Liver (tissue), 9 donors: ENCODE results near the gene RAE1. TPM values are rescaled to one million over a fixed set of nuclear protein-coding genes. Genes with fewer than 3 reads are reported as not detected.

Source experiments
- DNase-seq: peaks from one replicate; pipeline ENCODE4 v3.0.0-alpha.2; 2017; ENCODE audit warnings: low spot score
- H3K27ac ChIP-seq, 2 donors: one replicate each; pipeline ENCODE4 v1.7.0; 2013; ENCODE audit warnings: inconsistent platforms in 2 of 2, low read length in 2 of 2, control low read depth in 1 of 2, low read depth in 1 of 2, mild to moderate bottlenecking in 1 of 2
- H3K27me3 ChIP-seq, 4 donors: one replicate each; pipeline versions ENCODE4 v1.6.1 to v1.7.0; 2013; ENCODE audit warnings: low read length in 3 of 4, inconsistent platforms in 1 of 4, mild to moderate bottlenecking in 1 of 4, moderate library complexity in 1 of 4; ENCODE audit not compliant: control insufficient read depth in 4 of 4, insufficient read depth in 4 of 4
- H3K36me3 ChIP-seq, 4 donors: one replicate each; pipeline versions ENCODE4 v1.6.1 to v1.7.0; 2013; ENCODE audit warnings: low read length in 3 of 4, mild to moderate bottlenecking in 3 of 4, low read depth in 1 of 4, moderate library complexity in 1 of 4; ENCODE audit not compliant: control insufficient read depth in 4 of 4, insufficient read depth in 3 of 4
- H3K4me1 ChIP-seq, 4 donors: one replicate each; pipeline versions ENCODE4 v1.6.1 to v1.7.0; 2013; ENCODE audit warnings: low read length in 3 of 4, mild to moderate bottlenecking in 3 of 4, moderate library complexity in 1 of 4; ENCODE audit not compliant: control insufficient read depth in 4 of 4, insufficient read depth in 4 of 4
- H3K4me3 ChIP-seq, 3 donors: one replicate each; pipeline versions ENCODE4 v1.6.1 to v1.7.0; 2013; ENCODE audit warnings: low read length in 3 of 3, control low read depth in 1 of 3, low read depth in 1 of 3, mild to moderate bottlenecking in 1 of 3
- H3K9ac ChIP-seq, 2 donors: one replicate each; pipeline ENCODE4 v1.7.0; 2013; ENCODE audit warnings: low read length in 2 of 2, mild to moderate bottlenecking in 2 of 2, moderate library complexity in 2 of 2, control low read depth in 1 of 2, low read depth in 1 of 2
- H3K9me3 ChIP-seq, 4 donors: one replicate each; pipeline versions ENCODE4 v1.6.1 to v1.7.0; 2013; ENCODE audit warnings: low read length in 3 of 4; ENCODE audit not compliant: control insufficient read depth in 4 of 4
- EGR1 ChIP-seq, 2 donors: IDR thresholded peaks; 2 replicates each; pipeline ENCODE4 v1.6.1; 2016 to 2018; ENCODE audit warnings: antibody characterized with exemption in 2 of 2, low read depth in 2 of 2
- FOXA1 ChIP-seq: IDR thresholded peaks from 2 replicates; pipeline ENCODE4 v1.6.1; 2016; ENCODE audit warnings: antibody characterized with exemption
- FOXA2 ChIP-seq: IDR thresholded peaks from 2 replicates; pipeline ENCODE4 v1.6.1; 2016; ENCODE audit warnings: antibody characterized with exemption
- GABPA ChIP-seq, 2 donors: IDR thresholded peaks in 1 of 2; conservative IDR thresholded peaks in 1 of 2; 2 replicates each; pipeline ENCODE4 v1.6.1; 2016; ENCODE audit warnings: antibody characterized with exemption in 2 of 2, mild to moderate bottlenecking in 1 of 2, moderate library complexity in 1 of 2
- HNF4A ChIP-seq, 2 donors: conservative IDR thresholded peaks; 2 replicates each; pipeline ENCODE4 v1.6.1; 2016; ENCODE audit warnings: antibody characterized with exemption in 2 of 2, mild to moderate bottlenecking in 2 of 2
- HNF4G ChIP-seq: IDR thresholded peaks from 2 replicates; pipeline ENCODE4 v1.6.1; 2016; ENCODE audit warnings: antibody characterized with exemption
- JUND ChIP-seq, 2 donors: IDR thresholded peaks; 2 replicates each; pipeline ENCODE4 v1.6.1; 2016; ENCODE audit warnings: antibody characterized with exemption in 2 of 2
- NR2F2 ChIP-seq: IDR thresholded peaks from 2 replicates; pipeline ENCODE4 v1.6.1; 2016; ENCODE audit warnings: antibody characterized with exemption
- RAD21 ChIP-seq, 2 donors: IDR thresholded peaks; 2 replicates each; pipeline ENCODE4 v1.6.1; 2016; ENCODE audit warnings: antibody characterized with exemption in 2 of 2, mild to moderate bottlenecking in 2 of 2
- RXRA ChIP-seq, 2 donors: IDR thresholded peaks; 2 replicates each; pipeline ENCODE4 v1.6.1; 2017 to 2018; ENCODE audit warnings: antibody characterized with exemption in 2 of 2, mild to moderate bottlenecking in 1 of 2
- SP1 ChIP-seq: IDR thresholded peaks from 2 replicates; pipeline ENCODE4 v1.6.1; 2018; ENCODE audit warnings: antibody characterized with exemption, mild to moderate bottlenecking
- TAF1 ChIP-seq: conservative IDR thresholded peaks from 2 replicates; pipeline ENCODE4 v1.6.1; 2016; ENCODE audit warnings: antibody characterized with exemption, mild to moderate bottlenecking
- YY1 ChIP-seq: IDR thresholded peaks from 2 replicates; pipeline ENCODE4 v1.6.1; 2016; ENCODE audit warnings: antibody characterized with exemption, mild to moderate bottlenecking
- WGBS: extraction: QIAGEN DNeasy Blood & Tissue Kit; methylation state at CpG from one replicate; pipeline ENCODE4 v1.1.7; 2013; 5-methylcytosine and 5-hydroxymethylcytosine counted together
- polyA plus RNA-seq, 2 donors: library from polyadenylated mRNA; stranded (reverse) in 1 of 2; unstranded in 1 of 2; fragments of 200-250 nt in 1 of 2; fragments of >200 nt in 1 of 2; fragmentation: Nextera tagmentation in 1 of 2; extraction: Ambion mirVana in 1 of 2; gene quantifications; one replicate each; pipeline versions ENCODE4 v1.2.1 to v1.2.3, GENCODE V29; 2013 to 2015
- total RNA-seq, 2 donors: library from RNA; depleted of rRNA; stranded (reverse); fragments of >200 nt; gene quantifications; one replicate each; pipeline ENCODE4 v1.2.3, GENCODE V29; 2014
- TF ChIP-seq, protein P1 (sequence below): IDR thresholded peaks from 2 replicates; pipeline ENCODE4 v1.6.1; 2016; ENCODE audit warnings: antibody characterized with exemption
- TF ChIP-seq, protein P2 (sequence below): IDR thresholded peaks from 2 replicates; pipeline ENCODE4 v1.6.1; 2016; ENCODE audit warnings: antibody characterized with exemption, mild to moderate bottlenecking
- TF ChIP-seq, protein P3 (sequence below): IDR thresholded peaks from 2 replicates; pipeline ENCODE4 v1.6.1; 2016; ENCODE audit warnings: antibody characterized with exemption
- TF ChIP-seq, protein P4 (sequence below): IDR thresholded peaks from 2 replicates; pipeline ENCODE4 v1.6.1; 2016; ENCODE audit warnings: antibody characterized with exemption
- TF ChIP-seq, protein P5 (sequence below): fragments of 150-350 bp; IDR thresholded peaks from 2 replicates; pipeline ENCODE4 v1.5.1; 2017; ENCODE audit warnings: improper control_type of control experiment, low read depth, low read length; ENCODE audit not compliant: missing input control
- donor health status: healthy.
- donor health status: healthy.
- donor health status: healthy.
- donor health status: healthy.
- donor health status: healthy.

Gene RAE1
- total and polyA plus RNA-seq, 4 donors, result 10.0 to 15.5 (median 13.5) TPM

DNA sequence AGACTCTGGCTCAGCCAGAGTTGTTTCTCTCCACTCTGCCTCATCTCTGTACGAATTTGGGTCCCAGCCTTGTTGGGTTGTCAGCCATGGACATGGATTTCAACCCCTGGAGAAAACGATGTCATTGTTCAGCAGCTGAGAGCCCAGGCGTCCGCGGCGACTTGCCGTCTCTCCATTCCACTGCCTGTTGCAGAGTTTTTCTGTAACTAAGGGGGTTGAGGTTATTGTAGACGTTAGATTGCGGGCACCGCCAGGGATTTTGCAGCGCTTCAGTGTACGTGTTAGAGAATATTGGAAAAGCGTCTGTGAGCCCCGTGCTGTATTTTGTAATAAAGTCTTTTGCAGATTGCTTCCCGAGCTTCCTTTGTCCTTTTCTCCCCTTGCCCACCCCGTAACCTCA, 27.1 kb downstream of the RAE1 start:
- Histone ChIP-seq H3K4me3 (no peak overlapping the region), H3K9me3 (no peaks in the 10 kb centered on the region), H3K4me1 (peaks cover 0 to 4% (median 2%) of the 10 kb centered on the region in 4 donors), H3K27ac (no peak overlapping the region), H3K36me3 (peaks cover 16 to 55% (median 32%) of the 10 kb centered on the region in 4 donors), H3K9ac (no peak overlapping the region), H3K27me3 (no peaks in the 10 kb centered on the region)
- DNase-seq, result no peak
- WGBS, result 93% methylated on average over 16 of the region's 16 CpGs
- TF ChIP-seq, protein P1, sequence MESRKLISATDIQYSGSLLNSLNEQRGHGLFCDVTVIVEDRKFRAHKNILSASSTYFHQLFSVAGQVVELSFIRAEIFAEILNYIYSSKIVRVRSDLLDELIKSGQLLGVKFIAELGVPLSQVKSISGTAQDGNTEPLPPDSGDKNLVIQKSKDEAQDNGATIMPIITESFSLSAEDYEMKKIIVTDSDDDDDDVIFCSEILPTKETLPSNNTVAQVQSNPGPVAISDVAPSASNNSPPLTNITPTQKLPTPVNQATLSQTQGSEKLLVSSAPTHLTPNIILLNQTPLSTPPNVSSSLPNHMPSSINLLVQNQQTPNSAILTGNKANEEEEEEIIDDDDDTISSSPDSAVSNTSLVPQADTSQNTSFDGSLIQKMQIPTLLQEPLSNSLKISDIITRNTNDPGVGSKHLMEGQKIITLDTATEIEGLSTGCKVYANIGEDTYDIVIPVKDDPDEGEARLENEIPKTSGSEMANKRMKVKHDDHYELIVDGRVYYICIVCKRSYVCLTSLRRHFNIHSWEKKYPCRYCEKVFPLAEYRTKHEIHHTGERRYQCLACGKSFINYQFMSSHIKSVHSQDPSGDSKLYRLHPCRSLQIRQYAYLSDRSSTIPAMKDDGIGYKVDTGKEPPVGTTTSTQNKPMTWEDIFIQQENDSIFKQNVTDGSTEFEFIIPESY, result no peak
- TF ChIP-seq JUND (IDR thresholded peaks at IDR 0.05) (no peak), GABPA (IDR thresholded peaks at IDR 0.05 in 1 of 2, conservative IDR thresholded peaks at IDR 0.05 in 1 of 2) (no peak), NR2F2 (no peak), FOXA1 (no peak), RAD21 (IDR thresholded peaks at IDR 0.05) (no peak), YY1 (no peak), SP1 (no peak), HNF4A (conservative IDR thresholded peaks at IDR 0.05) (no peak), FOXA2 (no peak), EGR1 (IDR thresholded peaks at IDR 0.05; ENCODE audit: low read depth in 2 of 2) (no peak), TAF1 (no peak)
- TF ChIP-seq, protein P2, sequence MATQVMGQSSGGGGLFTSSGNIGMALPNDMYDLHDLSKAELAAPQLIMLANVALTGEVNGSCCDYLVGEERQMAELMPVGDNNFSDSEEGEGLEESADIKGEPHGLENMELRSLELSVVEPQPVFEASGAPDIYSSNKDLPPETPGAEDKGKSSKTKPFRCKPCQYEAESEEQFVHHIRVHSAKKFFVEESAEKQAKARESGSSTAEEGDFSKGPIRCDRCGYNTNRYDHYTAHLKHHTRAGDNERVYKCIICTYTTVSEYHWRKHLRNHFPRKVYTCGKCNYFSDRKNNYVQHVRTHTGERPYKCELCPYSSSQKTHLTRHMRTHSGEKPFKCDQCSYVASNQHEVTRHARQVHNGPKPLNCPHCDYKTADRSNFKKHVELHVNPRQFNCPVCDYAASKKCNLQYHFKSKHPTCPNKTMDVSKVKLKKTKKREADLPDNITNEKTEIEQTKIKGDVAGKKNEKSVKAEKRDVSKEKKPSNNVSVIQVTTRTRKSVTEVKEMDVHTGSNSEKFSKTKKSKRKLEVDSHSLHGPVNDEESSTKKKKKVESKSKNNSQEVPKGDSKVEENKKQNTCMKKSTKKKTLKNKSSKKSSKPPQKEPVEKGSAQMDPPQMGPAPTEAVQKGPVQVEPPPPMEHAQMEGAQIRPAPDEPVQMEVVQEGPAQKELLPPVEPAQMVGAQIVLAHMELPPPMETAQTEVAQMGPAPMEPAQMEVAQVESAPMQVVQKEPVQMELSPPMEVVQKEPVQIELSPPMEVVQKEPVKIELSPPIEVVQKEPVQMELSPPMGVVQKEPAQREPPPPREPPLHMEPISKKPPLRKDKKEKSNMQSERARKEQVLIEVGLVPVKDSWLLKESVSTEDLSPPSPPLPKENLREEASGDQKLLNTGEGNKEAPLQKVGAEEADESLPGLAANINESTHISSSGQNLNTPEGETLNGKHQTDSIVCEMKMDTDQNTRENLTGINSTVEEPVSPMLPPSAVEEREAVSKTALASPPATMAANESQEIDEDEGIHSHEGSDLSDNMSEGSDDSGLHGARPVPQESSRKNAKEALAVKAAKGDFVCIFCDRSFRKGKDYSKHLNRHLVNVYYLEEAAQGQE, result no peak
- TF ChIP-seq, protein P3, sequence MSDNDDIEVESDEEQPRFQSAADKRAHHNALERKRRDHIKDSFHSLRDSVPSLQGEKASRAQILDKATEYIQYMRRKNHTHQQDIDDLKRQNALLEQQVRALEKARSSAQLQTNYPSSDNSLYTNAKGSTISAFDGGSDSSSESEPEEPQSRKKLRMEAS, result no peak
- TF ChIP-seq, protein P4, sequence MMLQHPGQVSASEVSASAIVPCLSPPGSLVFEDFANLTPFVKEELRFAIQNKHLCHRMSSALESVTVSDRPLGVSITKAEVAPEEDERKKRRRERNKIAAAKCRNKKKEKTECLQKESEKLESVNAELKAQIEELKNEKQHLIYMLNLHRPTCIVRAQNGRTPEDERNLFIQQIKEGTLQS, result no peak

DNA sequence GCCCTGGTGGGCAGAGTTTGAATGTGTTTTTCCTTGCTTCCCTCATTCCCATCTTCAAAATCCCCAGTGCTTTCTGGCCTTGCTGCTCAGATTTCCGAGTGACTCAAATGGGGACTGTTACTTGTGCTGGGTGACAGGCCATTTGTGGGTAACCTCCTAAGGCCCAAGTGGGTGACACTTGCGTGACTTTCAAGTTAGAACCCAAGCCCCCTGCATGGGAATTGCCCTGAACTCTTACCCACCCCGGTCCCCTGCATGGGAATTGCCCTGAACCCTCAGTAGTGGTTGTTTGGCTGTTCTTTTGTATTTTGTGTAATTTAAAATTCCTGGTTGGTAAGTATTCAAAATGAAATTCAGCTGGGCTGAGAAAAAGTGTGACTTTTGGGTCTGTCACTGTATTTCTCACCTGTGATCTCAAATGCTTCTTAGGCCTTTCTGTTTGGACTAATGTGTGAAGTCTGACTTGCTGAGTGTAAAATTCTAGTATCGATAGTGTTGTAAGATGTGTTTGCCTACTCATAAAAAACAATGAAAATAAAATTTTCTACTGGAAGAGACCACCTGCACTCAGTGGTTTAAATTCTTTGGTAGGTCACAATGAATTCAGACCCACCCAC, 27.7 kb downstream of the RAE1 start:
- peaks cover 10 to 48% (median 31%) of the 10 kb centered on the region in 4 donors for H3K36me3 ChIP-seq
- H3K27ac ChIP-seq, result no peak overlapping the region
- no peak for TF ChIP-seq HNF4A (conservative IDR thresholded peaks at IDR 0.05)
- no peak for TF ChIP-seq FOXA2
- TF ChIP-seq, protein P1, result no peak
- no peak for TF ChIP-seq SP1
- TF ChIP-seq TAF1, result no peak
- TF ChIP-seq RXRA (IDR thresholded peaks at IDR 0.05), result no peak
- TF ChIP-seq HNF4G, result no peak
- TF ChIP-seq NR2F2, result no peak
- TF ChIP-seq EGR1 (IDR thresholded peaks at IDR 0.05; ENCODE audit: low read depth in 2 of 2), result no peak
- TF ChIP-seq GABPA (IDR thresholded peaks at IDR 0.05 in 1 of 2, conservative IDR thresholded peaks at IDR 0.05 in 1 of 2), result no peak
- TF ChIP-seq, protein P5, sequence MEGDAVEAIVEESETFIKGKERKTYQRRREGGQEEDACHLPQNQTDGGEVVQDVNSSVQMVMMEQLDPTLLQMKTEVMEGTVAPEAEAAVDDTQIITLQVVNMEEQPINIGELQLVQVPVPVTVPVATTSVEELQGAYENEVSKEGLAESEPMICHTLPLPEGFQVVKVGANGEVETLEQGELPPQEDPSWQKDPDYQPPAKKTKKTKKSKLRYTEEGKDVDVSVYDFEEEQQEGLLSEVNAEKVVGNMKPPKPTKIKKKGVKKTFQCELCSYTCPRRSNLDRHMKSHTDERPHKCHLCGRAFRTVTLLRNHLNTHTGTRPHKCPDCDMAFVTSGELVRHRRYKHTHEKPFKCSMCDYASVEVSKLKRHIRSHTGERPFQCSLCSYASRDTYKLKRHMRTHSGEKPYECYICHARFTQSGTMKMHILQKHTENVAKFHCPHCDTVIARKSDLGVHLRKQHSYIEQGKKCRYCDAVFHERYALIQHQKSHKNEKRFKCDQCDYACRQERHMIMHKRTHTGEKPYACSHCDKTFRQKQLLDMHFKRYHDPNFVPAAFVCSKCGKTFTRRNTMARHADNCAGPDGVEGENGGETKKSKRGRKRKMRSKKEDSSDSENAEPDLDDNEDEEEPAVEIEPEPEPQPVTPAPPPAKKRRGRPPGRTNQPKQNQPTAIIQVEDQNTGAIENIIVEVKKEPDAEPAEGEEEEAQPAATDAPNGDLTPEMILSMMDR, result no peak
- TF ChIP-seq, protein P3, result no peak
- no peak overlapping the region for H3K9ac ChIP-seq
- H3K4me3 ChIP-seq, result no peak overlapping the region
- 87% methylated on average over 4 of the region's 4 CpGs for WGBS
- H3K27me3 ChIP-seq, result no peaks in the 10 kb centered on the region
- H3K4me1 ChIP-seq, result peaks cover 0 to 4% (median 2%) of the 10 kb centered on the region in 4 donors
- H3K9me3 ChIP-seq, result no peaks in the 10 kb centered on the region
- DNase-seq, result no peak
